ENCODE data around the gene CLEC12A. TPM values are rescaled to one million over a fixed set of nuclear protein-coding genes. Genes with fewer than 3 reads are reported as not detected.
"Not testable (repeated sequence)": the region's sequence is repeated elsewhere in the genome, so short reads cannot be mapped to it uniquely, and the experiment has no call there.

CLEC12A gene
- total and polyA plus RNA-seq, 2 of the 4 experiments (the other 2 are of a cell fraction): not detected

GRCh38 chr12:9974731-9975130, 3.5 kb downstream of the CLEC12A start:
- H2BK15ac ChIP-seq (ENCODE audit: low read depth, low read length); H2BK120ac ChIP-seq (ENCODE audit: low read depth, low read length); DNase-seq; H3K23ac ChIP-seq (ENCODE audit: low read depth, low read length); H3K18ac ChIP-seq (ENCODE audit: low read depth, low read length); H2AK5ac ChIP-seq (ENCODE audit: low read depth, low read length); H4K5ac ChIP-seq (ENCODE audit: low read depth, low read length); in situ Hi-C loops (cut with MboI; ENCODE audit: low sequenced_read_pairs); H4K20me1 ChIP-seq (ENCODE audit: insufficient read depth, low read length); ATAC-seq (ENCODE audit: low read depth); H3K4me3 ChIP-seq (ENCODE audit: insufficient read depth, low read depth, low read length); H3K9me1 ChIP-seq (ENCODE audit: insufficient read depth, low read length); H2AK9ac ChIP-seq (replicated peaks; ENCODE audit: low read depth, low read length, poor library complexity); H3K4me1 ChIP-seq (ENCODE audit: control insufficient read depth, insufficient read depth, low read length); dilution Hi-C loops (cut with HindIII; ENCODE audit: low sequenced_read_pairs, unreplicated experiment); H3K36me3 ChIP-seq (ENCODE audit: control insufficient read depth, insufficient read depth, low read length); H3K27me3 ChIP-seq (ENCODE audit: control insufficient read depth, insufficient read depth, low read length); BruUV-seq (replicated peaks); H3K4me2 ChIP-seq (ENCODE audit: low read depth, low read length); H4K91ac ChIP-seq (ENCODE audit: insufficient read depth, low read depth, low read length); H3K27ac ChIP-seq (ENCODE audit: insufficient read depth, low read length); H3K9me3 ChIP-seq (ENCODE audit: control insufficient read depth, insufficient read depth, low read length); intact Hi-C loops (cut with micrococcal nuclease); H3K14ac ChIP-seq (replicated peaks; ENCODE audit: low read depth, low read length); H4K8ac ChIP-seq (ENCODE audit: low read depth in 2 of 2, low read length in 2 of 2); H2BK5ac ChIP-seq (ENCODE audit: low read depth, low read length, poor library complexity, severe bottlenecking); H2AFZ ChIP-seq (replicated peaks; ENCODE audit: low read length, poor library complexity); H3K56ac ChIP-seq (ENCODE audit: extremely low read depth, insufficient read depth, low read length); CTCF ChIA-PET; H3K9ac ChIP-seq (ENCODE audit: low read depth, low read length); H3K4ac ChIP-seq (ENCODE audit: low read depth, low read length); POLR2A ChIA-PET (ENCODE audit: unreplicated experiment); H2BK20ac ChIP-seq (ENCODE audit: low read depth, low read length); H3K79me1 ChIP-seq (ENCODE audit: low read depth in 1 of 2, low read length in 2 of 2): not testable (repeated sequence)
- no CpG with 5 or more reads among the region's 2 CpGs for WGBS, 2 experiments (ENCODE audit: extremely low coverage in 2 of 2, insufficient read length in 1 of 2)

All from IMR-90 (cell line).